GM11168 (cell line): ENCODE data around the gene LMOD2.

Experiments
- in situ Hi-C: fragments of 300-500 bp; cut with MboI; formaldehyde crosslinking; loops from one replicate; pipeline ENCODE4 v1.12.0; 2022; ENCODE audit warnings: low sequenced_read_pairs; ENCODE audit not compliant: unreplicated experiment

The LMOD2 gene

GRCh38 chr7:123710683-123711082 lies 55.0 kb downstream of the LMOD2 start:
- in situ Hi-C loops, result no loop called here

GRCh38 chr7:123711832-123712293 lies 56.2 kb downstream of the LMOD2 start:
- in situ Hi-C loops, result no loop called here

- in situ Hi-C loops, result no loop called here
Observed at GRCh38 chr7:123712619-123713018, 57.0 kb downstream of the LMOD2 start.
